Kidney (tissue), 14 donors: Measurements from ENCODE around the gene SLC35B4. TPM values are rescaled to one million over a fixed set of nuclear protein-coding genes. Genes with fewer than 3 reads are reported as not detected.

Experiments
- DNase-seq, 5 donors: peaks; one replicate each; pipeline ENCODE4 v3.0.0-alpha.2; 2013 to 2020
- FAIRE-seq: peaks from 2 replicates; lab custom pipeline; 2012; peaks lifted over from hg19 to GRCh38; lab: Jason Lieb, UNC
- H3K27ac ChIP-seq, 2 donors: one replicate each; pipeline ENCODE4 v1.7.0; 2013; ENCODE audit warnings: low read depth in 2 of 2, low read length in 2 of 2, inconsistent platforms in 1 of 2
- H3K27me3 ChIP-seq: one replicate; pipeline ENCODE4 v1.7.1; 2013; ENCODE audit warnings: low read length, inconsistent platforms; ENCODE audit not compliant: control insufficient read depth, insufficient read depth
- H3K36me3 ChIP-seq, 3 donors: one replicate each; pipeline versions ENCODE4 v1.7.0 to v1.7.1; 2013; ENCODE audit warnings: low read length in 3 of 3, control low read depth in 1 of 3, inconsistent platforms in 1 of 3; ENCODE audit not compliant: insufficient read depth in 3 of 3, control insufficient read depth in 2 of 3
- H3K4me1 ChIP-seq, 3 donors: one replicate each; pipeline versions ENCODE4 v1.7.0 to v1.7.1; 2013; ENCODE audit warnings: low read length in 3 of 3, inconsistent platforms in 1 of 3, low read depth in 1 of 3; ENCODE audit not compliant: control insufficient read depth in 2 of 3, insufficient read depth in 2 of 3
- H3K4me3 ChIP-seq, 3 donors: one replicate each; pipeline versions ENCODE4 v1.7.0 to v1.8.1; 2013; ENCODE audit warnings: low read length in 3 of 3, control low read depth in 1 of 3, inconsistent platforms in 1 of 3
- H3K9ac ChIP-seq, 3 donors: one replicate each; pipeline versions ENCODE4 v1.7.0 to v1.7.1; 2013; ENCODE audit warnings: low read length in 3 of 3, control low read depth in 1 of 3, inconsistent platforms in 1 of 3
- H3K9me3 ChIP-seq, 3 donors: one replicate each; pipeline versions ENCODE4 v1.7.0 to v1.7.1; 2013; ENCODE audit warnings: low read length in 3 of 3, control low read depth in 1 of 3, inconsistent platforms in 1 of 3; ENCODE audit not compliant: control insufficient read depth in 2 of 3, insufficient read depth in 1 of 3
- CTCF ChIP-seq: IDR thresholded peaks from 3 replicates; pipeline ENCODE4 v1.5.1; 2012; ENCODE audit warnings: mild to moderate bottlenecking, moderate library complexity, borderline replicate concordance; ENCODE audit not compliant: insufficient read depth; ENCODE audit errors: extremely low read depth
- intact Hi-C: fragments of 100-400 bp; cut with DNase I; formaldehyde crosslinking; loops from one replicate; pipeline ENCODE4 v1.11.1; 2022
- polyA plus RNA-seq: library from polyadenylated mRNA; stranded (reverse); fragments of 350-450 nt; fragmentation: Illumina TruSeq; extraction: RNeasy Lipid Tissue Mini Kit (QIAGEN cat#74804); gene quantifications from one replicate; pipeline ENCODE4 v1.2.3, GENCODE V29; 2014; ENCODE audit warnings: low read depth, low replicate concordance; ENCODE audit not compliant: insufficient read depth
- total RNA-seq: library from RNA; stranded (reverse); fragmentation: NEBNext Ultra II Directional; extraction: Animal tissue kit (Norgen Biotek cat#: 25700); gene quantifications from one replicate; pipeline ENCODE4 v1.2.1, GENCODE V29; 2021
- donor health status: control.
- donor health status: control.
- donor health status: control.
- donor health status: control.
- donor health status: control.
- donor health status: DM: yes; HTN: yes; CAD: no.
- donor health status: Normal renal cell carcinoma (clear cell type).

The SLC35B4 gene
- total and polyA plus RNA-seq, 2 donors from 2014 or later, result 12.9 to 19.6 TPM

DNA sequence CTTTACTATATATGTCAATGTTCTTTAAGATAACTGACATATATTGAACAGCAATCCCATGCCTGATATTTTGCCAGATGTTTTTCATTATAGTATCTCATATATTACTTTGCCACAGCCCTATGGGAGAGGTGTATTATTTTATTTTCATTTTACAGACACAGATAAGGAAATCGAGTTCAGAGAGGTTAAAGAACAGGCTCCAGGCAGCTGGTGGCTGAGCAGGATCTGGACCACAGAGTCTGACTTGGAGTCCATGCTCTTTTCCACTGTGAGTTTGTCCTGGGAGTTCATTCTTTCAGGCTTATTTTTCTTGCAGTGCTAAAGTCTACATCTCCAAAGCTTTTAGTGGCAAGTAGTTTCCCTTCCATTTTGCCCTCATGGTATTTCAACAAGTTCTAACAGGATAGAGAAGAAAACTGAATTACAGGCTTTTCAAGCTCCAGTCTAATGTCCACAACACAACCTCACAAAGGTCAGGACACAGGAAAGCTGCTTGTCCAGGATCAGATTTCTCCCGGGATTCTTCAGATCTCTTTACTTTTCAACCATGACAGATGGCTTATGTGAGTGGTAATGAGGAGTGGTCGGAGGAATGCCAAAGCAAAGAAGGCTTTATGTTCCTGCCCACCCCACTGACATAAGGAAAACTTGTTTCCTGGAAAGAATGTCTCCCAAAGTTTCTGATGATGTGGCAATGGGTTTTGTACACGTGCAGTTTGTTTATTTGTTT is 13.1 kb upstream of the SLC35B4 start:
- Histone ChIP-seq H3K4me3 (no peak overlapping the region), H3K9me3 (no peaks in the 10 kb centered on the region), H3K36me3 (no peaks in the 10 kb centered on the region), H3K27me3 (no peaks in the 10 kb centered on the region), H3K9ac (no peak overlapping the region), H3K4me1 (no peaks in the 10 kb centered on the region), H3K27ac (peak overlapping the region in 1 of 2 donors; percentile 28)
- intact Hi-C loops, result no loop called here
- FAIRE-seq (no peak), DNase-seq (peak in 3 of 5 donors; percentile 31 to 79 (median 78))
- no peak for TF ChIP-seq CTCF

GRCh38 chr7:134328900-134329299 is 12.2 kb upstream of the SLC35B4 start:
- Histone ChIP-seq H3K9ac (no peak overlapping the region), H3K9me3 (no peaks in the 10 kb centered on the region), H3K36me3 (no peaks in the 10 kb centered on the region), H3K27me3 (no peaks in the 10 kb centered on the region), H3K4me1 (no peaks in the 10 kb centered on the region), H3K4me3 (no peak overlapping the region), H3K27ac (no peak overlapping the region)
- no peak for DNase-seq
- no peak for FAIRE-seq
- intact Hi-C loops, result no loop called here
- no peak for TF ChIP-seq CTCF

- H3K9ac ChIP-seq, result no peak overlapping the region
- H3K27ac ChIP-seq, result no peak overlapping the region
- no peaks in the 10 kb centered on the region for H3K9me3 ChIP-seq
- no peaks in the 10 kb centered on the region for H3K27me3 ChIP-seq
- TF ChIP-seq CTCF, result peak; percentile 34
- FAIRE-seq, result no peak
- intact Hi-C loops, result no loop called here
- DNase-seq, result peak in 2 of 5 donors; percentile 28 to 49
- H3K4me1 ChIP-seq, result no peaks in the 10 kb centered on the region
- H3K4me3 ChIP-seq, result no peak overlapping the region
- no peaks in the 10 kb centered on the region for H3K36me3 ChIP-seq
Measured at GRCh38 chr7:134327896-134328295, 11.2 kb upstream of the SLC35B4 start.
